HG03025 (cell line): ENCODE data around the gene SUFU.
"Not testable (repeated sequence)": the region's sequence is repeated elsewhere in the genome, so short reads cannot be mapped to it uniquely, and the experiment has no call there.

Source experiments
- ATAC-seq: cut with Tn5 transposase; IDR thresholded peaks from one replicate; pipeline ENCODE4 v1.9.1; 2021; ENCODE audit warnings: mild to moderate bottlenecking, moderate library complexity; ENCODE audit not compliant: unreplicated experiment, low FRiP score

Gene SUFU

GRCh38 chr10:102665904-102666509 is 162.2 kb downstream of the SUFU start:
- no peak for ATAC-seq

GRCh38 chr10:102667411-102667810 is 163.6 kb downstream of the SUFU start:
- ATAC-seq: not testable (repeated sequence)

GRCh38 chr10:102668326-102669107 is 164.7 kb downstream of the SUFU start:
- no peak for ATAC-seq

GRCh38 chr10:102669206-102670064 is 165.7 kb downstream of the SUFU start:
- ATAC-seq: no peak

GRCh38 chr10:102670065-102670670 is 166.4 kb downstream of the SUFU start:
- ATAC-seq: no peak

- ATAC-seq: no peak
These were observed 167.2 kb downstream of the SUFU start for GRCh38 chr10:102670871-102671434.

- no peak for ATAC-seq
These were observed 169.6 kb downstream of the SUFU start for GRCh38 chr10:102673236-102673818.

GRCh38 chr10:102673819-102674511 is 170.2 kb downstream of the SUFU start:
- no peak for ATAC-seq

GRCh38 chr10:102674566-102674965 is 170.8 kb downstream of the SUFU start:
- no peak for ATAC-seq

- no peak for ATAC-seq
These were observed 171.4 kb downstream of the SUFU start for GRCh38 chr10:102675011-102675665.

- ATAC-seq: no peak
These were observed 172.1 kb downstream of the SUFU start for GRCh38 chr10:102675666-102676533.

GRCh38 chr10:102676534-102677315 is 173.0 kb downstream of the SUFU start:
- ATAC-seq: no peak

GRCh38 chr10:102677331-102678067 is 173.7 kb downstream of the SUFU start:
- ATAC-seq: no peak

GRCh38 chr10:102678068-102678400 is 174.3 kb downstream of the SUFU start:
- ATAC-seq: no peak

GRCh38 chr10:102678842-102679289 is 175.1 kb downstream of the SUFU start:
- no peak for ATAC-seq

GRCh38 chr10:102679596-102679995 is 175.8 kb downstream of the SUFU start:
- no peak for ATAC-seq

GRCh38 chr10:102681696-102682095 is 177.9 kb downstream of the SUFU start:
- no peak for ATAC-seq
